AG20443 (cell line): Measurements from ENCODE around the gene PLS1.
A peak's percentile ranks its signal among the peaks of the same experiment; 100 is the strongest.
"Not testable (repeated sequence)": the region's sequence is repeated elsewhere in the genome, so short reads cannot be mapped to it uniquely, and the experiment has no call there.

Experiments used
- DNase-seq: peaks from one replicate; pipeline ENCODE4 v3.0.0; 2012; ENCODE audit warnings: low spot score, mixed read lengths

The PLS1 gene

GRCh38 chr3:142597906-142598305 is 1.7 kb downstream of the PLS1 start:
- no peak for DNase-seq

- DNase-seq: no peak
Observed at GRCh38 chr3:142601713-142602112, 5.5 kb downstream of the PLS1 start.

DNA sequence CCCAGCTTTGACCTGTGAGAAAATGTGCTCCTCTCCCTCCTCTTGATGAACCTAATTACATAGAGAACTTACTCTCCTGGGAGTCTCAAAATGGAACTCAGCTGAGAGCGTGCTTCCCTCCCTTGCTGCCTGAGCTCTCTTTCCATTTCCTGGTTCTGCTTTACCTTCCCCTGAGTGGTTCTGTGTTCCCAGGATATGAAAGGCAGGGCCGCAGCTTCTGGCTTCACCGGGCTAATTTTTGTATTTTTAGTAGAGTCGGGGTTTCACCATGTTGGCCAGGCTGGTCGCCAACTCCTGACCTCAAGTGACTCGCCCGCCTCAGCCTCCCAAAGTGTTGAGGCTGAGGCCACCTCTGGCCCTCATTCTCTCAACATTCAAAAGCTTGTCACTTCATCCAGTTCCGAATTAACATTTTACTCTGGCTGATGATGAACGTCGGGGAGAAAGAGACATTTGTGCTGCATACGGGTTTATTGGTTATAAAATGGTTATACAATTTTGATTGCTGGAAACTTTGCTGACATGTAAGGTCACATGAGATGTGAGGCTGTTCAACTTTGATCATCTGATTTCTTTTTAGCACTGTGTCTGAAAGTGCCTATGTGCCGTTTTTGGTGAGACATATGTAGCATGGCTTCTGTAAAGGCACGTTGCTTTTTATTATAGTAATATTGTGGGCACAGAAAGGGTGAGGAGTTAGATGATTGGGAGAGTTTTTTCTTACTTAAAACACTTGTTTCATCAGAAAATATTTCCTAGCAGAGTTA is 6.6 kb downstream of the PLS1 start:
- DNase-seq: no peak

DNA sequence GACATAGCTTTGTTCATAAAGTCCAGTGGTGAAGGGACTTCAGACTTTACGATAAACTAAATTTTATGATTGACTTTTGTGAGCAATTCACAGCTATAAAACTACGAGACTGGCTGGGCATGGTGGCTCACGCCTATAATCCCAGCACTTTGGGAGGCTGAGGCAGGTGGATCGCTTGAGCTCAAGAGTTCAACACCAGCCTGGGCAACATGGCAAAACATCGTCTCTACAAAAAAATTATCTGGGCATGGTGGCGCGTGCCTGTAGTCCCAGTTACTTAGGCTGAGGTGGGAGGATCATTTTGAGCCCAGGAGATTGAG is 7.2 kb downstream of the PLS1 start:
- DNase-seq: not testable (repeated sequence)

DNA sequence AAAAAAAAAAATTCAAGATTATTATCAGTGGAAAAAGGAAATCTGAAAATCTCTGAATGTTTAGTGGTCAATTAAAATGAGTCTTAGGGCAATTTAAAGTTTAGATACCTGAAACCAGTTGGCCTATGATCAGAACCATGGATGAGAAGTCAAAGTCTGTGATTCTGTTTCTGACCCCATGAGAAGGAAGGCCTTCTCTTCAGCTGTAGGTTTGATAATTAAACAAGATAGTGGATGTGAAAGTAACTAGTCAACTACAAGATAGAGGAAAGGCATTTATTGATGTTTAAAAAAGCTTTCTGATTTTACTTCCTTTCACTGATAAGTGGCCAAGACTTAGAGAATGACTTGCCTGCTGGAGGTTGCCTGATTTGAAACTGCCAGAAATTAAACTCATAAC is 8.7 kb downstream of the PLS1 start:
- no peak for DNase-seq

DNA sequence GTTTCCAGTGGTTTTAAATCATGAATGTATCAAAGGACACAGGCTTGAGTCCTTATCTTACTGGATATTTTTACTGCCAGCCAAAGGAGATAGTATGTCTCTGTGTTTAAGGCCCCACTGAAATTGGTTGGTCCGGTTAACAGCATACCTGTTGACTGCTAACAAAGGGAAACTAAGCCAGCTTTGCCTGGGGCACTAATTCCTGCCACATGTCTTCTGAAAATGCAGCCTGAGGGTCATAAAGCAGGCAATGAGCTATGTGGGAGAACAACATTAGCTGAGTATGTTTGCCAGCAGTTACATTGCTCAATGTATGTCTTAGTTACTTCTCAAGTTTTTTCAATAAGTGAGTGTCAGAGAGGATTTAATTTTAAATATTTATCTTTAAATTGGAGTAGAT is 12.4 kb downstream of the PLS1 start:
- no peak for DNase-seq

DNA sequence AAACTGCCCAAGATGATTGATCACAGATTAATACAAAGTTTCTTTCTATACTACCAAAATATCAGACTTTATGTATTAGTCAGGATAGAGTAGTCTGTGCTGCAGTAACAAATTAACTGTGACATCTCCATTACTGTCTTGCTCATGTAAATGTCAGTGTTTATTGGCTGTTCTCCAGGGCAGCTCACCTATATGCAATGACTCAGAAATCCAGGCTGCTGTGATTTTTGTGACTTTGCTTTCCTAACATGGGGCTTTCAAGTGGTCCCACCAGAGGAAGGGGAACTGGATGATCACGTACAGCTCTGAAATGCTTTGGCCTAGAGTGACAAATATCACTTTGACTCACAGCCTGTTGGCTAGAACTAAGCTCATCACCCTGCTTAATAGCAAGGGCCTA is 12.9 kb downstream of the PLS1 start:
- no peak for DNase-seq

- DNase-seq: no peak
Observed at GRCh38 chr3:142611206-142611605, 15.0 kb downstream of the PLS1 start.

DNA sequence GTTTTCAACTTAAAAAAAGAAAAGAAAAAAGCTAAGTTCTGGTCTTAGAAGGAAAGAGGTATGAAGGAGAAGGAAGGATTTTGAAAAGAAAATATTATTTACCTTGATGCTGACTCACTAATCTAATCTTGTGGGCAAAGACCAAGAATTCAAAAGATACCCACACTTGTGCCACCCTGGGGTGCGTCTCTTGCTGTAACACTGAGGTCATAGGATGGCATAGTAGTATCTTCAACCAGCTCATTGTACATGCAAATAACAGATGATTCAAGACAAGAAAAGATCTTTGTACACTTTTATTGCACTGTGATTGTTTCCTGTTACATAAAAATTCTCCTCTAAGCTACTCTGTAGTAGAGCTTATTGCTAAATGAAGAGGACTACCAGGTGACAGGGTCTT is 17.3 kb downstream of the PLS1 start:
- no peak for DNase-seq

DNA sequence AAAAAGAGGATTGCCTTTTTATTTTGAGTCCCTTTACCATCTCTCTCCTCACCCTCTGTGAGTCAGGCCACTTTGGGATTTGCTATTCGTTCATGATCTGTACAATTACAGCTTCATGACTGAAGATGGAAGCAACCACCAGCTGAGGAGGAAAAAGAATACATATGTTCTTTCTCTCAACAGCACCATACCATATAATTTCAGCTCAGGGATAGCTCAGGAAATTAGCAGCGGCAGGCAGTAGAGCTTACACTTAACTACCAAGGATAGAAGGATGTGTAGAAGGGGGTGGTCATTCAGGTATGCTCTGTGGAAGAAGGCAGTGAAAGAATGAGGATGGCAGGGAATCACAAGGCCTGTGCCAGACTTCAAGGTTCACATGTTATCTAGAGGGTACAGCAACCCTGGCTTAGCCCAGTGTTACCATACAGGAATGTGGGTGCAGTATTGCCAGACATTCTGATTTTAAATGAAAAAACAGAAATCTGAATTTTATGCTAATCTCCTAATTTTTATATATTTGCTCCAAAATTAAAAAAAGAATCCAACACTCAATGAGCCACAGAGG is 17.9 kb downstream of the PLS1 start:
- DNase-seq: no peak

- no peak for DNase-seq
Observed at GRCh38 chr3:142615171-142615570, 19.0 kb downstream of the PLS1 start.

DNA sequence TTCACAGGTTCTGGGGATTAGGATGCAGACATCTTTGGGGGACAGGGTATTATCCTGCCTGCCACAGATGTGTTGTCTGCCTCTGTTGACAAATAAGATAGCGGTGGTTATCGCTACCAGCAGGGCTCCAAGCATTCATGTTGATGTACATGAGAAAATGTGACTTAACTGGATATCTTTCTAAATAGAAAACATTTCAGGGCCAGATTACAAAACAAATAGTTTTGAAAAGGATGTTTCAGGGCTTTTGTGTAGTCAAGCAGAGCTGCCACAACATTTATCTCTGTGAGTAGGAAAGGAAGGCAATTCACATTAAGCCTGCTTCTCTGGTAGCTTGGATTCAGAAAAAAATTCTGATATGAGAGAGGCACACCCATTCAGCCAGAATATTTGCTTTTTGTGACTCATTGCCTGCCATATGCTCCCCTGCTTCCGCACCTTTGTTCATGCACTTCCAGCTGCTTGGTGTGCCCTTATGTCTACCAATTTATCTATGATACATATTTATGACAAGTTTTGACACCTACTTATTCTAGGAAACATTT is 22.8 kb downstream of the PLS1 start:
- DNase-seq: peak; percentile 24

GRCh38 chr3:142622405-142622804 is 26.2 kb downstream of the PLS1 start:
- DNase-seq: no peak

DNA sequence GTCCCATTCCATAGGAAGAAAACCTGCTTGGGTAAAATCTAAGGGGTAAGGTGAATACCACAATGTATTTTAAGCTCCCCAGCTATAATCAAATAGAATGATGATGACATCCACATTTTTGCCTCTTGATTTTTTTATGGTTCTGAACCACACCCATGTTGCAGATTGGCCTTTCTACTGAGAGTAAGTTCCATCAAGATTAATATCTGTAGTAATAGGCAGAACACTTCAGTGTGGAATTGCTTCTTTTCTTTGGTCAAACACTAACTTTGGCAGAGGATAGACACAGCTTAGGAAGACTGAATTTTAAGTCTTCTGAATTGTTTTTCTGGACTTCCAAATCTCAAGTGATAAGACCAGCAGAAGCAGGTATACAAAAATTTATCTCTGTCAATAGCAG is 27.0 kb downstream of the PLS1 start:
- no peak for DNase-seq

GRCh38 chr3:142624341-142625152 is 28.4 kb downstream of the PLS1 start:
- DNase-seq: no peak

DNA sequence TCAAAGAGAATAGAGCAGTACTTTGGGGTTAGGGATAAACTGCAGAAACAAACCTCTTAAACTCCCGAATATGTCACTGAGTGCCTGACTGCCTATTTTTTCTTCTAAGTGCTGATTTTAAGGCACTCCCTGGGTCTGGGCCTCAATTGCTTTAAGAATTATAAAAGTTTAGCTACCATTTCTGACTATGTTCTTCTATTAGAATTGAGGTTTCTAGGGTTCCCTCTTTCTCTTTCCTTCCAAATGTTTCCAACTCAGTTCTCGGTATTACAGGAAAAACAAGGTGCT is 28.9 kb downstream of the PLS1 start:
- no peak for DNase-seq

DNA sequence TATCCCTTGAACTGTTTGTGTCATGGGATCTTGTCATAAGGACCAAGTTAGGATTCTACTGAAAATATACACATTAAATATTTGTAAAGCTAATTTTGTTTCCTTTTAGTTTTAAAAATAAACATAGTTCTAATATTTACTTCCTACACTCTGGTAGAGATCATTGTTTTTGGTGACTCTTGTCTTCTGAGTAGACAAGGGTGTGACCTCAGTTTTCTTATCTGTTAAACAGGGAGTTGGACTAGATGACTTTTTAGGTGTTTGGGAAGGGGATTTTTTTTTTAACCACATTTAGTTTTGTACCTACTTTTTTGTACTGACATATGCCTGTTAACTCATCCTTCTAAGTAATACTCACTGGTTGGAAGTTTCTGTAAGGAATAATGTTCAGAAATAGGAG is 30.8 kb downstream of the PLS1 start:
- DNase-seq: no peak

DNA sequence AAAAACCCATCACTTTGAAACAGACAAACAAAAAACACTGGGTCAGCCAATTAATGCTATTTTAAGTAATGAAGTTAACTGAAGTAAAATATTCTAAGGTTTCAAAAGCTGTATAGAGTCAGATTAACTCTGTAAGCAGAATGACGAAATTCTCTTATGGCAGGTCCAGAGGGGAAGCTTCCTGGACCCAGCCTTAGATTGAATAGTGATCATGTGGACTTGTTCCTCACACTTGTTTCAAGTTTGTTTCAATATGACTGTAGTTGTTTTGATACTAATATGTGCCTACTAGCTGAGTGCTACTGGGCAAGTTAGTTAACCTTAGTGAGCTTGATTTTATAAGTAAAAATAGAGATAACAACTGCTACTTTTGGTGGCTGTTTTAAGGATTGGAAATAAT is 32.6 kb downstream of the PLS1 start:
- DNase-seq: no peak

- no peak for DNase-seq
Observed at GRCh38 chr3:142633073-142633472, 36.9 kb downstream of the PLS1 start.

- no peak for DNase-seq
Observed at GRCh38 chr3:142636050-142636449, 39.9 kb downstream of the PLS1 start.

DNA sequence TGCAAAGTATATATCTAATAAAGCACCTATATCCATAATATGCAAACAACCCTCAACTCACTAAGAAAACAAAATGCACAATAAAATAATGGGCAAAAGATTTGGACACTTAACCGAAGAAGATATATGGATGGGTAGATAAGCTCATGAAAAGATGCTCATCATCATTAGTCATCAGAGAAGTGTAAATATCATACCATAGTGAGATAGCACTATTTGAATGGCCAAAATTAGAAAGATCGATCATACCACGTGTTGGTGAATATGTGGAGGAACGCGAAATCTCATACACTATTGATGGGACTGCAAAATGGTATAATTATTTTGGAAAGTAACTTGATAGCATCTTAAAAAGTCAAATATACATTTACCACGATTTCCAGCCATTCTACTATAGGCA is 40.5 kb downstream of the PLS1 start:
- DNase-seq: no peak

DNA sequence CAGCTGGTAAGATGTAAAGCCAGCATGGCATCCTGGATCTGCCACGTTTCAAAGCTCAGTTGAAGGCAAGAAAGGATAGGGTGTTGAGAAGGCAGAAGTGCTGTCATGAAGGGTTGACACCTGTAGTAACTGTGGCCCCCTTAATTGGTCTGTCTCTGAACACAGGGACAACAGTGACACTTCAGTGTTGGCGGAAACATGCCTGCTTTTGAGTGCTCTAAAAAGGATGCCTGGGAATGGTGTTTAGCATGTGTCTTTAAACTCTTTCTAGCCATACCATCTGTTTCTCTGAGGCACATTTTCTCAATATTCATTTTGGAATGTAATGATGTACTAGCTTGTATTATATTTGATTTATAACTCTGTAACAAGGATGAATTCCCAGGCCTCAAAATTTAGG is 42.1 kb downstream of the PLS1 start:
- no peak for DNase-seq

GRCh38 chr3:142641504-142641903 is 45.3 kb downstream of the PLS1 start:
- no peak for DNase-seq
